ACHN (cell line): ENCODE measurements around the gene ATR.
"Not testable (repeated sequence)": the region's sequence is repeated elsewhere in the genome, so short reads cannot be mapped to it uniquely, and the experiment has no call there.

Source experiments
- DNase-seq: peaks from one replicate; pipeline ENCODE4 v3.0.0-alpha.2; 2015
- in situ Hi-C: cut with HindIII; loops from 2 replicates; pipeline ENCODE4 v1.10.0; 2017; ENCODE audit warnings: low sequenced_read_pairs, low pct_ligation_motif_present, low pct_unique_long_range_greater_than_20kb

The ATR gene

DNA sequence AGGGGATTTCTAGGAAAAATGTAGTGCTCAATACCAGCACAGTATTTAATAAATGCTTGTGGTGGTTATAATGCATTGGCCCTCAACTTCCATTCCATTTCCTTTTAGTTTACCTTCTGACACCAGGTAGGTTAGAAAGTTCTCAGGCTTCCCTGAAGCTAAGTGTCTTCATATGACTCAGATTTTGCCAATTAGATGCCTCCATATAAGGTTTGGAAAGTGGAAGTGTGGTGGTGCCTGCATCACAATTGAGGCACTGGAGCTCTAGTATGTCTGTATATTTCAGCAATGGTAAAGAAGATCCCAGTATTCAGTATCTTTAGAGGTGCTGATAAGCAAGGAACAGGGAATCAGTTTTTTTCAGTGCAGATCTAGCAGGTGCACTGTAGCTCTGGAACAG, 149.0 kb downstream of the ATR start:
- in situ Hi-C loops, result no loop called here
- DNase-seq, result no peak

DNA sequence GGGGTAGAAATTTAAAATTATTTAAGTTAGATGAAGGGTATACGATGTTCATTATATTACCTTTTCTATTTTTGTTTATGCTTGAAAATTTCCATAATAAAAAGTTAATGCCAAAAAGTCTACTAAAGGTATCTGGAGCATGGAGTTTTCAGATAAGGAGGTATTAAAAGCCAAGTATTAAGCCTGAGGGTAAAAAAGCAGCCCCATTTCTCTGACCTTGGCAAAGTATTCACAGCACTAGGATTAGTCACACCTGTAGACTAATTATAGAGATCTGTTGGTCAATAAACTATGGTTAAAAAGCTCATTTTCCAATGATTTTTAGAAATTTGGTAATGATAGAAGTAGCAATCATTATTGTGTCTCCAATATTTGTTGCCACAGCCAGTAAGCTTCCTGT, 153.8 kb downstream of the ATR start:
- in situ Hi-C loops, result no loop called here
- no peak for DNase-seq

DNA sequence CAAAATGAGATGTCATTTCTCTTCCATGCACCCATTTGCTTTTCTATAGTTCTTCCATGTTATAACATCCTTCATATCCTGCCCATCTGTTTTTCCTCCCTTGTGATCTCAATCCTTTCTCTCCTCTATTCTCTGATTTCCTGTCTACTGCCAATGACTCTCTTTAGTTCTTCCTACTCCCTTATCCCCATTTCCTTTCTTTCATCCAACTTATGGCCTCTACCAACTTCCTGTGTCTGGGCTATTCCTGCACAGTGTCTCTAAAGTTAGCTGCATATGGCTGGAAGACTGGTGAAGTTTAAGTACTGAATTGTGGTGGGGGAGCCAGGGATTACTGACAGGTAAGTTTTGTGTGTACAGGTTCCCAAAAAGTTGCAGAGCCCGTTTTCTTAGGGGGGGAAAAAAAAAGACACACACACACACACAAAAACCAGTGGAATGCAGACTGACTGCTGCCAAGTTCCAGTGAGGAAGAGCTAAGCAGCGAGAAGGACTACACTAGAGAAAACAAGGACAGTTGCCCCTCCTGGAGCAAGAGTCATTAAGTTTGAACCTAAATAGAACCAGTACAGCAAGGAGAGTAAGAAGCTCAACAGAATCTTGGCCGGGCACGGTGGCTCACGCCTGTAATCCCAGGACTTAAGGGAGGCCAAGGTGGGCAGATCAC, 159.5 kb downstream of the ATR start:
- in situ Hi-C loops, result no loop called here
- DNase-seq, result no peak

DNA sequence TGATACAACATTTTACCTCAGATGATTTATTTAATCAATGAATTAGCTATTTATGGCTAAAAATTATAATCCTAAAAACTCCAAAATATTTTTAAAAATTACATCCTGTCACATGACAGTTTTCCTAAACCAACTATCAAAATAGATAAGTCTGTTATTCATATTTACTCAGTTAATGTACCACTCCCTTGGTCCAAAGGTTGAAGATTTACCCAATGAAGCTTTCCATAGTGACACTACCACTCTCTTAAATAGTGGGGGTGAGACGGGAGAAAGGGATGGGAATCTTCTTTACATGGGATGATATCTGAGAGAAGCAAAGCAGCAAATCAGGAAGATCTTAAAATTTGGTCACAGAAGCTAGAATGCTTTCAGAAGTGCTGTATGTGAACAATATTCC, 161.2 kb downstream of the ATR start:
- in situ Hi-C loops, result no loop called here
- no peak for DNase-seq

DNA sequence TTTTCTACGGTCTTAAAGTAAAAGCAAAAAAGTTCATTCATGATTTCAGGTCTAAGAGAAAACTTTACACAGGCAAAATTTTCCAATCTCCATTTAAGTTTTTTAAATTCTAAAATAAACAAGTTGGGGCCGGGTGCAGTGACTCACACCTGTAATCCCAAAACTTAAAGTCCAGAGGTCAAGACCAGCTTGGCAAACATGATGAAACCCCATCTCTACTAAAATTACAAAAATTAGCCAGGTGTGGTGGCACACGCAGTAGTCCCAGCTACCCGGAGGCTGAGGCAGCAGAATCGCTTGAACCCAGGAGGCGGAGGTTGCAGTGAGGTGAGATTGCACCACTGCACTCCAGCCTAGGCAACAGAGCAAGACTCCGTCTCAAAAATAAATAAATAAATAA, 178.0 kb downstream of the ATR start:
- in situ Hi-C loops, DNase-seq: not testable (repeated sequence)
